ENCODE results near the gene ZNF283. TPM values are rescaled to one million over a fixed set of nuclear protein-coding genes. Genes with fewer than 3 reads are reported as not detected.
"Not testable (repeated sequence)": the region's sequence is repeated elsewhere in the genome, so short reads cannot be mapped to it uniquely, and the experiment has no call there.

Gene ZNF283
- total RNA-seq, 1 donor from 2014 or later: 9.3 TPM

- no peaks in the 10 kb centered on the region for H3K4me1 Mint-ChIP-seq (ENCODE audit: unreplicated experiment)
- no peaks in the 10 kb centered on the region for H3K9me3 Mint-ChIP-seq (ENCODE audit: unreplicated experiment)
- TF ChIP-seq CTCF (IDR thresholded peaks at IDR 0.05; ENCODE audit: unreplicated experiment): no peak
- H3K27ac Mint-ChIP-seq (ENCODE audit: unreplicated experiment): no peak overlapping the region
- no peaks in the 10 kb centered on the region for H3K36me3 Mint-ChIP-seq (ENCODE audit: low read depth, unreplicated experiment)
- no peak overlapping the region for H3K4me3 Mint-ChIP-seq (ENCODE audit: unreplicated experiment)
- peaks cover 3% of the 10 kb centered on the region for H3K27me3 Mint-ChIP-seq (ENCODE audit: unreplicated experiment)
- DNase-seq (ENCODE audit: low spot score): no peak
Measured at GRCh38 chr19:43814663-43815352, 12.3 kb upstream of the ZNF283 start.

DNA sequence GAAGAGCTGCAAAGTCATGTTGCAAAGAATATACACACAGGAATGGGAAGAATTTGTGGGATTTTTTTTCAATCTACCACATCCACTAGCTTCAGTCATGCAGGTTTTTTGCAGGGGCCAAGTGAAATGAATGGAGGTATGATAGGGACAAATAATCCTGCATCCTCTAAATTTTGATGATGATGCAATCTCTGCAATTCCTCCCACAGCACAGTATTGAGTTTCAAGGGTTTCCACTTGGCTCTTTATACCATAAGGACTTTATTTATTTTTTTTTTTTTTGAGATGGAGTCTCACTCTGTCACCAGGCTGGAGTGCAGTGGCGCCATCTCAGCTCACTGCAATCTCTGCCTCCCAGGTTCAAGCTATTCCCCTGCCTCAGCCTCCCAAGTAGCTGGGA, 9.7 kb upstream of the ZNF283 start:
- not testable (repeated sequence) for H3K36me3 Mint-ChIP-seq (ENCODE audit: low read depth, unreplicated experiment); H3K9me3 Mint-ChIP-seq (ENCODE audit: unreplicated experiment); H3K27ac Mint-ChIP-seq (ENCODE audit: unreplicated experiment); H3K4me1 Mint-ChIP-seq (ENCODE audit: unreplicated experiment); H3K4me3 Mint-ChIP-seq (ENCODE audit: unreplicated experiment); DNase-seq (ENCODE audit: low spot score); H3K27me3 Mint-ChIP-seq (ENCODE audit: unreplicated experiment)

GRCh38 chr19:43818500-43818899, 8.6 kb upstream of the ZNF283 start:
- no peak for TF ChIP-seq CTCF (IDR thresholded peaks at IDR 0.05; ENCODE audit: unreplicated experiment)
- peaks cover 3% of the 10 kb centered on the region for H3K27me3 Mint-ChIP-seq (ENCODE audit: unreplicated experiment)
- no peaks in the 10 kb centered on the region for H3K4me1 Mint-ChIP-seq (ENCODE audit: unreplicated experiment)
- no peaks in the 10 kb centered on the region for H3K36me3 Mint-ChIP-seq (ENCODE audit: low read depth, unreplicated experiment)
- H3K4me3 Mint-ChIP-seq (ENCODE audit: unreplicated experiment): no peak overlapping the region
- DNase-seq (ENCODE audit: low spot score): no peak
- no peaks in the 10 kb centered on the region for H3K9me3 Mint-ChIP-seq (ENCODE audit: unreplicated experiment)
- no peak overlapping the region for H3K27ac Mint-ChIP-seq (ENCODE audit: unreplicated experiment)

DNA sequence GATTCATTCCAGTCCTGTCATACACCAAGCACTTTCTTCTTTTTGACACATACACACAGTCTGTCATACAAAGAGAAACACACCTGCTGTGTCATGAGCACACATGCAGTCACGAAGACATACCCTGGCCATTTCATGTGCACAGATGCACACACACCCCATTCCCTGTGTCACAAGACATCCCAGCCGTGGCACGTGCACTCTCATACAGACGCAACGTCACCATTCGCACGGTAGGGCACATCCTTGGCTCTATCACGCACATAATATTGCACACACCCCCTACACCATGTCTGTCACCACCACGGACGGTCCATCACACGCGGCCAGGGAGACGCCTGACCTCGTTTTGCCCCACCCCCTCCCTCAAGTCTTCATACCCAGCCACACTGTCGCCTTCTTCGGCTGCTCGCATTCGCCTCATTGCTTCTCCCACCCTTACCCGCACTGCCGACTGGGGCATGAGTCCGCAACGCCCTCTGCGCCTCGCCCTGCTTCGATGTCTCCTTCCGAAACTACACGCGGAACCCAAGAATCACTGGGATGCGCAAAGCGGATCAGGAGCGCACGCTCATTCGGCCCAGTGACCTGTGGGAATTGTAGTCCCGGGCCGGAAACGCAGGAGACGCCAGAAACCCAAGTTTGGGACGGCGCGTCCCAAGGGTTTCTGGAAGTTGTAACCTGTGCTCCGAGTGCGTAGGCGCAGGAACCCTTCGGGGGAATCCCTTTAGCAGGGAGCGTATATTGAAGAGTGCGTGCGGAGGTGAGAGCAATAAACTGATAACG, 6.8 kb upstream of the ZNF283 start:
- no peaks in the 10 kb centered on the region for H3K9me3 Mint-ChIP-seq (ENCODE audit: unreplicated experiment)
- DNase-seq (ENCODE audit: low spot score): no peak
- peak overlapping the region; percentile 22 for H3K4me3 Mint-ChIP-seq (ENCODE audit: unreplicated experiment)
- no peak for TF ChIP-seq CTCF (IDR thresholded peaks at IDR 0.05; ENCODE audit: unreplicated experiment)
- no peaks in the 10 kb centered on the region for H3K36me3 Mint-ChIP-seq (ENCODE audit: low read depth, unreplicated experiment)
- H3K27me3 Mint-ChIP-seq (ENCODE audit: unreplicated experiment): no peaks in the 10 kb centered on the region
- no peaks in the 10 kb centered on the region for H3K4me1 Mint-ChIP-seq (ENCODE audit: unreplicated experiment)
- H3K27ac Mint-ChIP-seq (ENCODE audit: unreplicated experiment): no peak overlapping the region

- Mint-ChIP-seq H3K9me3 (ENCODE audit: unreplicated experiment) (no peaks in the 10 kb centered on the region), H3K27ac (ENCODE audit: unreplicated experiment) (no peak overlapping the region), H3K36me3 (ENCODE audit: low read depth, unreplicated experiment) (no peaks in the 10 kb centered on the region), H3K4me1 (ENCODE audit: unreplicated experiment) (no peaks in the 10 kb centered on the region), H3K4me3 (ENCODE audit: unreplicated experiment) (no peak overlapping the region), H3K27me3 (ENCODE audit: unreplicated experiment) (peaks cover under 1% of the 10 kb centered on the region)
- TF ChIP-seq CTCF (IDR thresholded peaks at IDR 0.05; ENCODE audit: unreplicated experiment): no peak
- DNase-seq (ENCODE audit: low spot score): no peak
Measured at GRCh38 chr19:43820884-43821215, 6.3 kb upstream of the ZNF283 start.

DNA sequence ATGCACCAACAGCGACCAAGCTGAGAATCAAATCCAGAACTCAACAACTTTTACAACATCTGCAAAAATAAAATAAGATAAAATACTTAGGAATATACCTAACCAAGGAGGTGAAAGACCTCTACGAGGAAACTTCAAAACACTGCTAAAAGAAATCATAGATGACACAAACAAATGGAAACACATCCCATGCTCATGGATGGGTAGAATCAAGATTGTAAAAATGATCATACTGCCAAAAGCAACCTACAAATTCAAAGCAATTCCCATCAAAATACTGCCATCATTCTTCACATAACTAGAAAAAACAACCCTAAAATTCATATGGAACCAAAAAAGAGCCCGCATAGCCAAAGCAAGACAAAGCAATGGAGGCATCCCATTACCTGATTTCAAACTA, 3.3 kb upstream of the ZNF283 start:
- H3K4me1 Mint-ChIP-seq (ENCODE audit: unreplicated experiment); H3K4me3 Mint-ChIP-seq (ENCODE audit: unreplicated experiment); DNase-seq (ENCODE audit: low spot score); H3K9me3 Mint-ChIP-seq (ENCODE audit: unreplicated experiment); H3K27me3 Mint-ChIP-seq (ENCODE audit: unreplicated experiment); H3K27ac Mint-ChIP-seq (ENCODE audit: unreplicated experiment): not testable (repeated sequence)
- peaks cover 11% of the 10 kb centered on the region for H3K36me3 Mint-ChIP-seq (ENCODE audit: low read depth, unreplicated experiment)

DNA sequence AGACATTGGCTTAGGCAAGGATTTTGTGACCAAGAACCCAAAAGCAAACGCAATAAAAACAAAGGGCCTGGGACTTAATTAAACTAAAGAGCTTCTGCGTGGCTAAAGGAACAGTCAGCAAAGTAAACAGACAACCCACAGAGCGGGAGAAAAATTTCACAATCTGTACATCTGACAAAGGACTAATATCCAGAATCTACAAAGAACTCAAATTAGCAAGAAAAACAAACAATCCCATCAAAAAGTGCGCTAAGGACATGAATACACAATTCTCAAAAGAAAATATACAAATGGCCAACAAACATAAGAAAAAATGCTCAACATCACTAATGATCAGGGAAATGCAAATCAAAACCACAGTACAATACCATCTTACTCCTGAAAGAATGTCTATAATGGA, 2.5 kb upstream of the ZNF283 start:
- H3K9me3 Mint-ChIP-seq (ENCODE audit: unreplicated experiment); H3K27me3 Mint-ChIP-seq (ENCODE audit: unreplicated experiment); DNase-seq (ENCODE audit: low spot score); H3K4me3 Mint-ChIP-seq (ENCODE audit: unreplicated experiment); H3K27ac Mint-ChIP-seq (ENCODE audit: unreplicated experiment); H3K4me1 Mint-ChIP-seq (ENCODE audit: unreplicated experiment): not testable (repeated sequence)
- H3K36me3 Mint-ChIP-seq (ENCODE audit: low read depth, unreplicated experiment): peaks cover 14% of the 10 kb centered on the region

Data from endothelial cell (in vitro differentiated cells).